Astrocyte of the spinal cord (primary cell): ENCODE data around the gene CPT1C.

Experiments used
- DNase-seq: peaks from one replicate; pipeline ENCODE4 v3.0.0; 2011; ENCODE audit warnings: low read depth, low spot score
- H3K4me3 ChIP-seq: 2 replicates; pipeline ENCODE4 v1.5.1; 2011; ENCODE audit warnings: low read depth, mild to moderate bottlenecking, low read length, moderate library complexity
- in situ Hi-C: cut with HindIII; loops from 2 replicates; pipeline ENCODE4 v1.10.0; 2017; ENCODE audit warnings: low sequenced_read_pairs
- TF ChIP-seq, protein P1 (sequence below): IDR thresholded peaks from 2 replicates; pipeline ENCODE4 v1.5.1; 2012; ENCODE audit warnings: low read depth, mild to moderate bottlenecking, low read length, inconsistent platforms

Gene CPT1C

DNA sequence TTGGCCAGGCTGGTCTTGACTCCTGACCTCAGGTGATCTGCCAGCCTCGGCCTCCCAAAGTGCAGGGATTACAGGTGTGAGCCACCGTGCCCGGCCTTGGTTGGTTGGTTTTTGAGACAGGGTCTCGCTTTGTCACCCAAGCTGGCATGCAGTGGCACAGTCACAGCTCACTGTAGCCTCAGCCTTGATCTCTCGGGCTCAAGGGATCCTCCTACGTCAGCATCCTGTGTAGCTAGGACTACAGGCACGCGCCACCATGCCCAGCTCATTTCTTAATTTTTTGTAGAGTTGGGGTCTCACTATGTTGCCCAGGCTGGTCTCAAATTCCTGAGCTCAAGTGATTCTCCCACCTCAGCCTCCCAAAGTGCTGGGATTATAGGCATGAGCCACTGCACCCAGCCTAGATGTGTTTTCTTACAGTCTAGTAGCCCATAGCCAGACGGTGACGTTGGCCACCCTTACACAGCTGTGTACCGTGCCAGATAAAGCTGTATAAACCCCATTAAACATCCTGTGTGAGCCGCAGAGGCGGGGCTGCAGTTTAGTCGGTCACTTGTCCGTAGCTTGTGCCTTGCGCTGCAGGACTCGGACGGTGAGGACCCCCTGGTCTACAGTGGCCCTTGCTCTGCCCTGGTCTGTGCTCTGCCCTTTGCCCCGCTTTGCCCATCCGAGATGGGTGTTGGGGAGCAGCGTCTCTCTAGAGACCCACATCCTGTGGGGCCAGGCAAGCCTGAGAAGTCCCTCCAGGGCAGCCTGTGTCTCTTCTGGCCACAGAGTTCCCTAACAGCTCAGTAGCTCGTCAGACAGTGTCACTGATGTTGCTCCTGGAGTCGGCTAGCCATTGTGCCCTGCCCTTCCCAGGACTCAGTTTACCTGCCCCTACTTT is 35.1 kb upstream of the CPT1C start:
- TF ChIP-seq, protein P1, sequence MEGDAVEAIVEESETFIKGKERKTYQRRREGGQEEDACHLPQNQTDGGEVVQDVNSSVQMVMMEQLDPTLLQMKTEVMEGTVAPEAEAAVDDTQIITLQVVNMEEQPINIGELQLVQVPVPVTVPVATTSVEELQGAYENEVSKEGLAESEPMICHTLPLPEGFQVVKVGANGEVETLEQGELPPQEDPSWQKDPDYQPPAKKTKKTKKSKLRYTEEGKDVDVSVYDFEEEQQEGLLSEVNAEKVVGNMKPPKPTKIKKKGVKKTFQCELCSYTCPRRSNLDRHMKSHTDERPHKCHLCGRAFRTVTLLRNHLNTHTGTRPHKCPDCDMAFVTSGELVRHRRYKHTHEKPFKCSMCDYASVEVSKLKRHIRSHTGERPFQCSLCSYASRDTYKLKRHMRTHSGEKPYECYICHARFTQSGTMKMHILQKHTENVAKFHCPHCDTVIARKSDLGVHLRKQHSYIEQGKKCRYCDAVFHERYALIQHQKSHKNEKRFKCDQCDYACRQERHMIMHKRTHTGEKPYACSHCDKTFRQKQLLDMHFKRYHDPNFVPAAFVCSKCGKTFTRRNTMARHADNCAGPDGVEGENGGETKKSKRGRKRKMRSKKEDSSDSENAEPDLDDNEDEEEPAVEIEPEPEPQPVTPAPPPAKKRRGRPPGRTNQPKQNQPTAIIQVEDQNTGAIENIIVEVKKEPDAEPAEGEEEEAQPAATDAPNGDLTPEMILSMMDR = no peak
- no peak overlapping the region for H3K4me3 ChIP-seq
- DNase-seq = no peak
- in situ Hi-C loops = no loop called here

DNA sequence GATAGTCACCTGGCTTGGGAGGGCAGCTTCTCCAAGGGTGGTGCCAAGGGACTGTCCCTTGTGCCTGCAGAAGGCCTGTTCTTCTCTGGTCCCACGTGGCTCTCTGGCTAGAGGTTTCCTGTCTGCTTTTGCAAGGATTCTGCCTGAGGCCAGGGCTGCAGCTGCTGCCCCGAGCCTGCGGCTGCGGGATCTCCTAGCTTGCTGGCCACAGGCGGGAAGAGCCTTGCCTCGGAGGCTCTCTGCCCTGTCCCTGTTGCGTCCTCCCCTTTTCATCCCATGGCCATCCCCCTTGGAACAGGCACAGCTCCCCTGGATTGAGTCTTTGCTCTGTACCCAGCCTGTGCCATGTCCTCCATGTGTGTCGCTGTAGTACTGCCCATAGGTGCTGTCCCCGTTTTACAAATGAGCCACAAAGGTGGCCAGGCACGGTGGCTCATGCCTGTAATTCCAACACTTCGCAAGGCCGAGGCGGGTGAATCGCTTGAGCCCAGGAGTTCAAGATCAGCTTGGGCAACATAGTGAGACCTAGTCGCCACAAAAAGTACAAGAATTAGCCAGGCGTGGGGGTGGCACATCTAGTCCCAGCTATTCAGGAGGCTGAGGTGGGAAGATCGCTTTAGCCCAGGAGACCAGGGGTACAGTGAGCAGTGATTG is 34.3 kb upstream of the CPT1C start:
- no peak overlapping the region for H3K4me3 ChIP-seq
- TF ChIP-seq, protein P1 = no peak
- in situ Hi-C loops = no loop called here
- DNase-seq = no peak

DNA sequence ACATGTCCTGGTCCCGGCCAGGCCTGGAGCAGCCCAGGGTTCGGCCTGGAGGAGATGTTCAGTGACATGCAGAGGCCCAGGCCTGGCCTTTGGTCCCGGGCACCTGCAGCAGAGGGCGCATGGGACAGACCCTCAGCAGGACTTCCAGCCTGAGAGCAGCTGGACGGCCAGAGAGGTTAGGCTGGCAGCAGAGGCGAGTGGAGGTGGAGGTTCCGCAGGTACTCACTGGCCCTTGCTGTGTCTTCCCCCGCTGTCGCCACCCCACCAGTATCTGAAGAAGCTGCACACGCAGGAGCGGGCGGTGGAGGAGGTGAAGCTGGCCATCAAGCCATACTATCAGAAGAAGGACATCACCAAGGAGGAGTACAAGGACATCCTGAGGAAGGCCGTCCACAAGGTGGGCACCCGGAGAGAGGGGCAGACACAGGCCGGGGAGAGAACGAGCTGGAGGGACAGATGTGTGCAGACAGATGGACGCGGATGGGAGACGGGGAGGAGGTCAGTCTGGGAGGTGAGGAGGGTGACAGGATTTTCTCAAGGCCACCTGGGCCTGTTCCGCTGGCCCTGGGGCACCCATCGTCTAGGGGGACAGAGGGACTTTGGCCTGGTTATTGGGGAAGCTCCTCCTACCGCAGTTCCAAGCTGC is 33.3 kb upstream of the CPT1C start:
- no peak overlapping the region for H3K4me3 ChIP-seq
- TF ChIP-seq, protein P1 = no peak
- DNase-seq = no peak
- in situ Hi-C loops = no loop called here

DNA sequence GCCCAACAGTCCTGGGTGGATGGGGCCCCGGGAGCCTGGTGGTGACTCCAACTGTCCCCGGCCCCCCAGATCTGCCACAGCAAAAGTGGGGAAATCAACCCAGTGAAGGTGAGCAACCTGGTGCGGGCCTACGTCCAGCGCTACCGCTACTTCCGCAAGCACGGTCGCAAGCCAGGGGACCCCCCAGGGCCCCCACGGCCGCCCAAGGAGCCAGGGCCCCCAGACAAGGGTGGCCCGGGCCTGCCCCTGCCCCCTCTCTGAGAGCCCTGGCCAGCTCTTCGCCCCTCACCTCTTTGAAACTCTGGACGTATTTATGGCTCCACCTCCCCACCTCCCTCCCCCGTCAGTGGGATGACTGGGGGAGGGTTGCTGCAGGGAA is 32.8 kb upstream of the CPT1C start:
- in situ Hi-C loops = no loop called here

DNA sequence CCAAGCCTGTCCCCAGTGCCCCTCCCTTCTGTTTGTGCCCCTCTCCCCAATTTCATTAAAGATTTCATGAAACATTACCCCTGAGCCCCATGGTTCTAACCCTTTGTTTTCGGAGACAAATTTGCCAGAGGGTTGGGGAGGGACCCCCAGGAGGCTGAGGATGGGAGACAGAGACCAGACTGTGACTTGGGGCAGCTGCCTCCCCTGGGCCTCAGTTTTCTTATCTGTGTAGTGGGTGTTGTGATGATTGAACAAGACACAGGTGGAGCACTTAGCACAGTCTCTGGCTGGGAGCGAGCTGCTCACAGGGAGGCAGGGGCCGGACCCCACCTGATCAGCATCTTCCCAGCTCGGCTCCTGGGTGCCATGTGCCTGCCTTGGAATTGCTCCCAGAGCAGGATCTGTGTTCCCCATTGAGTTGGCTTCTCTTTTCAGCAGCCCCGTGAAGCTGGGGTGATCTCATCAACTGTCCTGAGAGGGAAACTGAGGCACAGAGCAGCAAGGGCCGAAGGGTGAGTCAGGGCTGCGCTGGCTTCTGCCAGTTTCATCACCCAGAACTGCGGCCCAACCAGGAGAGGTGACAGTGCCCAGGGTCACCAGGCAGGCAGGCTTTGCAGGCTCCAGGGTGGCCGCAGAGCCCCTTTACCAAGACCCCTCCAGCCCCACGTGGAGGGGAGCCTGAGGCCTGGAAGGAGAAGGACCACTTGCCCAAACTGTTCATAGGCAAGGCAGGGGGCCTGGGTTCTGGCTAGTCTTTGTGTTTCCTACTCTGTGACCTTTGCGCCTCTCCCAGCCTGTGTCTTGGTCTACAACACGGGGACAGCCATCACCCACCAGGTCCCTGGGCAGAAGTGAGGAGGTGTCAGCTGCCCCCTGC is 32.1 kb upstream of the CPT1C start:
- in situ Hi-C loops = no loop called here
- TF ChIP-seq, protein P1 = no peak
- no peak overlapping the region for H3K4me3 ChIP-seq
- DNase-seq = no peak

More for the DNA sequence above, 32.8 kb upstream of the CPT1C start:
- TF ChIP-seq, protein P1 = no peak
- no peak for DNase-seq
- no peak overlapping the region for H3K4me3 ChIP-seq
